ENCODE data around the gene HOXB8.

- TF ChIP-seq EZH2 (IDR thresholded peaks at IDR 0.05; ENCODE audit: borderline replicate concordance, insufficient read depth, low read length, poor library complexity, severe bottlenecking) (peak; percentile 90), TAF1 (IDR thresholded peaks at IDR 0.05; ENCODE audit: low read depth) (no peak), CTCF (IDR thresholded peaks at IDR 0.05; ENCODE audit: poor library complexity, severe bottlenecking) (no peak), POLR2AphosphoS5 (IDR thresholded peaks at IDR 0.05) (no peak), MXI1 (conservative IDR thresholded peaks at IDR 0.05; ENCODE audit: poor library complexity, severe bottlenecking) (no peak)
Measured at GRCh38 chr17:48613862-48614694, 1.0 kb downstream of the HOXB8 start.

All from neural cell (in vitro differentiated cells).